ENCODE measurements around the gene SLC38A11.

- TF ChIP-seq POLR2A (IDR thresholded peaks at IDR 0.05; ENCODE audit: low read depth, low read length) (no peak), POLR2AphosphoS5 (IDR thresholded peaks at IDR 0.05; ENCODE audit: low read depth, low read length) (no peak)
Measured at GRCh38 chr2:164860694-164861042, 94.7 kb downstream of the SLC38A11 start.

Measured in GM12892 (cell line).